BLaER1 (cell line): ENCODE results near the gene PPP1R12B.
"Not testable (repeated sequence)": the region's sequence is repeated elsewhere in the genome, so short reads cannot be mapped to it uniquely, and the experiment has no call there.

Experiments used
- H3K27ac ChIP-seq: shearing (Covaris generic); formaldehyde crosslinking; 2 replicates; pipeline ENCODE4 v1.8.1; 2022
- H3K27me3 ChIP-seq: shearing (Covaris generic); formaldehyde crosslinking; 2 replicates; pipeline ENCODE4 v1.8.1; 2022
- H3K36me3 ChIP-seq: shearing (Covaris generic); formaldehyde crosslinking; 2 replicates; pipeline ENCODE4 v1.8.1; 2022
- H3K4me1 ChIP-seq: shearing (Covaris generic); formaldehyde crosslinking; 2 replicates; pipeline ENCODE4 v1.8.1; 2022
- H3K4me2 ChIP-seq: shearing (Covaris generic); formaldehyde crosslinking; 2 replicates; pipeline ENCODE4 v1.8.1; 2022
- H3K4me3 ChIP-seq: shearing (Covaris generic); formaldehyde crosslinking; 2 replicates; pipeline ENCODE4 v1.8.1; 2022
- H3K9ac ChIP-seq: shearing (Covaris generic); formaldehyde crosslinking; 2 replicates; pipeline ENCODE4 v1.8.1; 2022
- H3K9me3 ChIP-seq: shearing (Covaris generic); formaldehyde crosslinking; 2 replicates; pipeline ENCODE4 v1.8.1; 2022
- H4K20me1 ChIP-seq: shearing (Covaris generic); formaldehyde crosslinking; 2 replicates; pipeline ENCODE4 v1.8.1; 2022
- Cebpa-rat ChIP-seq: shearing (Covaris generic); IDR thresholded peaks from 2 replicates; pipeline ENCODE4 v1.8.1; 2022

The PPP1R12B gene

GRCh38 chr1:202590975-202591411, 242.5 kb downstream of the PPP1R12B start:
- no peaks in the 10 kb centered on the region for H3K36me3 ChIP-seq
- no peak overlapping the region for H3K27ac ChIP-seq
- H3K9me3 ChIP-seq = no peaks in the 10 kb centered on the region
- H3K27me3 ChIP-seq = no peaks in the 10 kb centered on the region
- TF ChIP-seq Cebpa-rat = no peak
- no peaks in the 10 kb centered on the region for H4K20me1 ChIP-seq
- H3K4me1 ChIP-seq = peaks cover 51% of the 10 kb centered on the region
- H3K4me2 ChIP-seq = peak overlapping the region; percentile 18; the same call in 1 of the 2 replicates
- H3K9ac ChIP-seq = no peak overlapping the region
- no peak overlapping the region for H3K4me3 ChIP-seq

- TF ChIP-seq Cebpa-rat = no peak
- H3K9ac ChIP-seq = no peak overlapping the region
Measured at GRCh38 chr1:202591515-202591914, 243.0 kb downstream of the PPP1R12B start.

GRCh38 chr1:202592146-202592545, 243.6 kb downstream of the PPP1R12B start:
- Histone ChIP-seq H3K27me3 (no peaks in the 10 kb centered on the region), H3K36me3 (no peaks in the 10 kb centered on the region), H4K20me1 (no peaks in the 10 kb centered on the region), H3K27ac (no peak overlapping the region), H3K9me3 (no peaks in the 10 kb centered on the region), H3K4me2 (no peak overlapping the region), H3K9ac (no peak overlapping the region), H3K4me3 (no peak overlapping the region), H3K4me1 (peaks cover 39% of the 10 kb centered on the region)
- TF ChIP-seq Cebpa-rat = no peak

More at GRCh38 chr1:202591515-202591914, 243.0 kb downstream of the PPP1R12B start:
- H3K36me3 ChIP-seq = no peaks in the 10 kb centered on the region
- no peaks in the 10 kb centered on the region for H3K27me3 ChIP-seq
- no peaks in the 10 kb centered on the region for H4K20me1 ChIP-seq
- H3K4me2 ChIP-seq = peak overlapping the region; percentile 18; the same call in 1 of the 2 replicates
- no peaks in the 10 kb centered on the region for H3K9me3 ChIP-seq
- no peak overlapping the region for H3K4me3 ChIP-seq
- H3K4me1 ChIP-seq = peaks cover 46% of the 10 kb centered on the region
- no peak overlapping the region for H3K27ac ChIP-seq

- no peak overlapping the region for H3K27ac ChIP-seq
- H3K9me3 ChIP-seq = no peaks in the 10 kb centered on the region
- no peaks in the 10 kb centered on the region for H3K27me3 ChIP-seq
- no peak overlapping the region for H3K4me3 ChIP-seq
- no peak for TF ChIP-seq Cebpa-rat
- H3K4me2 ChIP-seq = no peak overlapping the region
- H4K20me1 ChIP-seq = no peaks in the 10 kb centered on the region
- peaks cover 22% of the 10 kb centered on the region for H3K4me1 ChIP-seq
- no peak overlapping the region for H3K9ac ChIP-seq
- H3K36me3 ChIP-seq = no peaks in the 10 kb centered on the region
Measured at GRCh38 chr1:202593845-202594244, 245.3 kb downstream of the PPP1R12B start.

- Histone ChIP-seq H3K9me3 (no peaks in the 10 kb centered on the region), H4K20me1 (no peaks in the 10 kb centered on the region), H3K36me3 (no peaks in the 10 kb centered on the region), H3K4me2 (no peak overlapping the region), H3K27ac (no peak overlapping the region), H3K4me1 (0 out of 2 replicates have a peak, but pooled peaks cover 1% of the 10 kb centered on the region), H3K9ac (no peak overlapping the region), H3K4me3 (no peak overlapping the region), H3K27me3 (no peaks in the 10 kb centered on the region)
- no peak for TF ChIP-seq Cebpa-rat
Measured at GRCh38 chr1:202596638-202597037, 248.1 kb downstream of the PPP1R12B start.

- Histone ChIP-seq H3K4me1 (no peaks in the 10 kb centered on the region), H3K27ac (no peak overlapping the region), H4K20me1 (no peaks in the 10 kb centered on the region), H3K4me2 (no peak overlapping the region), H3K4me3 (no peak overlapping the region), H3K27me3 (no peaks in the 10 kb centered on the region), H3K36me3 (no peaks in the 10 kb centered on the region), H3K9ac (no peak overlapping the region), H3K9me3 (no peaks in the 10 kb centered on the region)
- no peak for TF ChIP-seq Cebpa-rat
Measured at GRCh38 chr1:202597090-202597761, 248.7 kb downstream of the PPP1R12B start.

- Histone ChIP-seq H3K9me3 (no peaks in the 10 kb centered on the region), H3K36me3 (no peaks in the 10 kb centered on the region), H4K20me1 (no peaks in the 10 kb centered on the region), H3K27ac (no peak overlapping the region), H3K4me3 (no peak overlapping the region), H3K4me2 (no peak overlapping the region), H3K9ac (no peak overlapping the region), H3K27me3 (no peaks in the 10 kb centered on the region), H3K4me1 (no peaks in the 10 kb centered on the region)
- TF ChIP-seq Cebpa-rat = no peak
Measured at GRCh38 chr1:202599669-202600431, 251.4 kb downstream of the PPP1R12B start.

- H3K27ac ChIP-seq = no peak overlapping the region
- H3K4me1 ChIP-seq = no peaks in the 10 kb centered on the region
- TF ChIP-seq Cebpa-rat = no peak
- H3K9me3 ChIP-seq = no peaks in the 10 kb centered on the region
- H3K4me2 ChIP-seq = no peak overlapping the region
- H3K4me3 ChIP-seq = no peak overlapping the region
- H3K27me3 ChIP-seq = no peaks in the 10 kb centered on the region
- no peaks in the 10 kb centered on the region for H3K36me3 ChIP-seq
- H3K9ac ChIP-seq = no peak overlapping the region
- no peaks in the 10 kb centered on the region for H4K20me1 ChIP-seq
Measured at GRCh38 chr1:202600432-202601041, 252.0 kb downstream of the PPP1R12B start.

- Histone ChIP-seq H3K4me2 (no peak overlapping the region), H3K4me3 (no peak overlapping the region), H4K20me1 (no peaks in the 10 kb centered on the region), H3K4me1 (no peaks in the 10 kb centered on the region), H3K36me3 (no peaks in the 10 kb centered on the region), H3K27me3 (no peaks in the 10 kb centered on the region), H3K27ac (no peak overlapping the region), H3K9ac (no peak overlapping the region), H3K9me3 (no peaks in the 10 kb centered on the region)
- TF ChIP-seq Cebpa-rat = no peak
Measured at GRCh38 chr1:202603435-202603834, 254.9 kb downstream of the PPP1R12B start.

- no peak for TF ChIP-seq Cebpa-rat
- Histone ChIP-seq H3K4me3 (no peak overlapping the region), H3K36me3 (no peaks in the 10 kb centered on the region), H4K20me1 (no peaks in the 10 kb centered on the region), H3K4me1 (no peaks in the 10 kb centered on the region), H3K27me3 (no peaks in the 10 kb centered on the region), H3K27ac (no peak overlapping the region), H3K4me2 (no peak overlapping the region), H3K9me3 (no peaks in the 10 kb centered on the region), H3K9ac (no peak overlapping the region)
Measured at GRCh38 chr1:202605515-202605914, 257.0 kb downstream of the PPP1R12B start.

- H3K36me3 ChIP-seq, H3K27me3 ChIP-seq, H3K4me2 ChIP-seq, H3K9me3 ChIP-seq, H3K27ac ChIP-seq, H3K4me3 ChIP-seq, H3K9ac ChIP-seq: not testable (repeated sequence)
- Histone ChIP-seq H3K4me1 (peaks cover 50% of the 10 kb centered on the region), H4K20me1 (peaks cover 24% of the 10 kb centered on the region)
Measured at GRCh38 chr1:202612036-202612435, 263.5 kb downstream of the PPP1R12B start.
